ENCODE measurements around the gene NCOA1. TPM values are rescaled to one million over a fixed set of nuclear protein-coding genes. Genes with fewer than 3 reads are reported as not detected.

NCOA1 gene
- total RNA-seq, 2 donors from 2014 or later, result 34.9 to 58.3 TPM

DNA sequence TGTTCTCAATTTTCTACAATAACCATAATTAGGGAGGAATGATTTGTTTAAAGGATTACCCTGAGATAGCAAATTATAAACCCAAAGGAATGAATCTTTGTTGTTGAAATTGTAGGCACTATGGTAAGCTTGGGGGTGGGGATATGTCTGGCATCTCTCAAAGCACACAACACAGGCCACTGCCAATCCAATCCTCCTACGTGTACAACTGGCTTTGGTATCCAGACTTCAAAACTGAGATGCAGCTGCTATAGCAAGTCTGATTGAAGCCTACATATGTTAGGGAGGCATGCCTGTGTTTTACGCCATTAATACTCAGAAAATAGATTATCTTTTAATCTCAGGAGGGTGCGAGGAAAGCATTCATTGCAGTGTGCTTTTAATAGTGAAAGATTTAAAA is 5.9 kb upstream of the NCOA1 start:
- ATAC-seq (ENCODE audit: insufficient number of reproducible peaks, low FRiP score, low read depth) (no peak), DNase-seq (ENCODE audit: low spot score) (no peak)
- no peak overlapping the region for H3K27ac ChIP-seq
- H3K27me3 ChIP-seq (replicated peaks; ENCODE audit: insufficient read depth), result no peaks in the 10 kb centered on the region
- no peaks in the 10 kb centered on the region for H3K36me3 ChIP-seq
- H3K9me3 ChIP-seq, result no peaks in the 10 kb centered on the region
- TF ChIP-seq, protein P1, sequence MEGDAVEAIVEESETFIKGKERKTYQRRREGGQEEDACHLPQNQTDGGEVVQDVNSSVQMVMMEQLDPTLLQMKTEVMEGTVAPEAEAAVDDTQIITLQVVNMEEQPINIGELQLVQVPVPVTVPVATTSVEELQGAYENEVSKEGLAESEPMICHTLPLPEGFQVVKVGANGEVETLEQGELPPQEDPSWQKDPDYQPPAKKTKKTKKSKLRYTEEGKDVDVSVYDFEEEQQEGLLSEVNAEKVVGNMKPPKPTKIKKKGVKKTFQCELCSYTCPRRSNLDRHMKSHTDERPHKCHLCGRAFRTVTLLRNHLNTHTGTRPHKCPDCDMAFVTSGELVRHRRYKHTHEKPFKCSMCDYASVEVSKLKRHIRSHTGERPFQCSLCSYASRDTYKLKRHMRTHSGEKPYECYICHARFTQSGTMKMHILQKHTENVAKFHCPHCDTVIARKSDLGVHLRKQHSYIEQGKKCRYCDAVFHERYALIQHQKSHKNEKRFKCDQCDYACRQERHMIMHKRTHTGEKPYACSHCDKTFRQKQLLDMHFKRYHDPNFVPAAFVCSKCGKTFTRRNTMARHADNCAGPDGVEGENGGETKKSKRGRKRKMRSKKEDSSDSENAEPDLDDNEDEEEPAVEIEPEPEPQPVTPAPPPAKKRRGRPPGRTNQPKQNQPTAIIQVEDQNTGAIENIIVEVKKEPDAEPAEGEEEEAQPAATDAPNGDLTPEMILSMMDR (IDR thresholded peaks at IDR 0.05), result no peak
- H3K4me1 ChIP-seq (ENCODE audit: control insufficient read depth in 1 of 2, low read depth in 2 of 2), result peaks cover 4 to 5% of the 10 kb centered on the region in 2 donors
- no peak overlapping the region for H3K4me3 ChIP-seq

GRCh38 chr2:24486636-24487205 is 4.3 kb upstream of the NCOA1 start:
- no peaks in the 10 kb centered on the region for H3K36me3 ChIP-seq
- TF ChIP-seq, protein P1 (IDR thresholded peaks at IDR 0.05), result no peak
- ATAC-seq (ENCODE audit: insufficient number of reproducible peaks, low FRiP score, low read depth) (no peak), DNase-seq (ENCODE audit: low spot score) (no peak)
- no peaks in the 10 kb centered on the region for H3K9me3 ChIP-seq
- H3K4me1 ChIP-seq (ENCODE audit: control insufficient read depth in 1 of 2, low read depth in 2 of 2), result peaks cover 5 to 8% of the 10 kb centered on the region in 2 donors
- H3K4me3 ChIP-seq, result no peak overlapping the region
- no peaks in the 10 kb centered on the region for H3K27me3 ChIP-seq (replicated peaks; ENCODE audit: insufficient read depth)
- no peak overlapping the region for H3K27ac ChIP-seq

GRCh38 chr2:24489465-24490180 is 1.4 kb upstream of the NCOA1 start:
- Histone ChIP-seq H3K36me3 (no peaks in the 10 kb centered on the region), H3K27ac (peak overlapping the region; percentile 94 to 99), H3K9me3 (no peaks in the 10 kb centered on the region), H3K4me1 (ENCODE audit: control insufficient read depth in 1 of 2, low read depth in 2 of 2) (peaks cover 8 to 26% of the 10 kb centered on the region in 2 donors), H3K4me3 (peak overlapping the region; percentile 90), H3K27me3 (replicated peaks; ENCODE audit: insufficient read depth) (no peaks in the 10 kb centered on the region)
- DNase-seq (ENCODE audit: low spot score) (no peak), ATAC-seq (ENCODE audit: insufficient number of reproducible peaks, low FRiP score, low read depth) (no peak)
- TF ChIP-seq, protein P1 (IDR thresholded peaks at IDR 0.05), result no peak

DNA sequence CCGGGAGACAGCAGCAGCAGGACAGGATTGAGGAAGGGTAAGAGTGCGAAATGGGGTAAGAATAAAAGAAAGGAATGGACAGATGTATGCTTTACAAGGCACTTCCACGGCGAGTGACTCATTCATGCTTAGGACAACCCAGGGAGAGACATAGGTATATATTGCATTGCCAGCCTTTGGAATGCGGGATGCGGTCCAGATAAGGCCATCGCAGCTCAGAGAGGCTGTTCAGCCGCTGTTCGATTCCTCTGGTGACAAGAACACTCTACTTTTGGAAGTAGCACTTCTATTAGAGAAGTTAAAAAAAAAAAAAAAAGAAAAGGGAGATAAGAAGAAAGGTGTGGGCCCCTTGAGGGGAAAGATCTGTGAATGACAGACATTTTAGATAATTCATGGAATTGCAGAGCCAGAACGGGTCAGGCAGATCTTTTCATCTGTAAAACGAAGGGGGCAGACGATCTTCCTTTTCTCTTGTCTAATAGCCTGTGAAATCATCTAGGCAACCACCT is 819 bp upstream of the NCOA1 start:
- ATAC-seq (ENCODE audit: insufficient number of reproducible peaks, low FRiP score, low read depth) (no peak), DNase-seq (ENCODE audit: low spot score) (no peak)
- Histone ChIP-seq H3K27me3 (replicated peaks; ENCODE audit: insufficient read depth) (no peaks in the 10 kb centered on the region), H3K4me1 (ENCODE audit: control insufficient read depth in 1 of 2, low read depth in 2 of 2) (peaks cover 8 to 26% of the 10 kb centered on the region in 2 donors), H3K9me3 (no peaks in the 10 kb centered on the region), H3K36me3 (no peaks in the 10 kb centered on the region), H3K4me3 (peak overlapping the region; percentile 90), H3K27ac (peak overlapping the region; percentile 94 to 99)
- TF ChIP-seq, protein P1 (IDR thresholded peaks at IDR 0.05), result no peak

GRCh38 chr2:24491542-24492420 is 727 bp downstream of the NCOA1 start:
- Histone ChIP-seq H3K36me3 (no peaks in the 10 kb centered on the region), H3K4me3 (peak overlapping the region; percentile 93), H3K9me3 (no peaks in the 10 kb centered on the region), H3K27ac (peak overlapping the region; percentile 66 to 82), H3K4me1 (ENCODE audit: control insufficient read depth in 1 of 2, low read depth in 2 of 2) (peaks cover 8 to 26% of the 10 kb centered on the region in 2 donors), H3K27me3 (replicated peaks; ENCODE audit: insufficient read depth) (no peaks in the 10 kb centered on the region)
- ATAC-seq (ENCODE audit: insufficient number of reproducible peaks, low FRiP score, low read depth) (peak; percentile 15), DNase-seq (ENCODE audit: low spot score) (no peak)
- TF ChIP-seq, protein P1 (IDR thresholded peaks at IDR 0.05), result no peak
